Ureter (tissue), 1 donor: ENCODE data around the gene GAPVD1. TPM values are rescaled to one million over a fixed set of nuclear protein-coding genes. Genes with fewer than 3 reads are reported as not detected.
A peak's percentile ranks its signal among the peaks of the same experiment; 100 is the strongest.
"Not testable (repeated sequence)": the region's sequence is repeated elsewhere in the genome, so short reads cannot be mapped to it uniquely, and the experiment has no call there.

Experiments used
- DNase-seq: peaks from one replicate; pipeline ENCODE4 v3.0.0-alpha.2; 2020; ENCODE audit warnings: low spot score
- total RNA-seq: library from RNA; stranded (reverse); gene quantifications from one replicate; pipeline ENCODE4 v1.2.4, GENCODE V29; 2023
- donor health status: DM: yes; HTN: yes; CAD: no.

GAPVD1 gene
- total RNA-seq: 54.6 TPM

DNA sequence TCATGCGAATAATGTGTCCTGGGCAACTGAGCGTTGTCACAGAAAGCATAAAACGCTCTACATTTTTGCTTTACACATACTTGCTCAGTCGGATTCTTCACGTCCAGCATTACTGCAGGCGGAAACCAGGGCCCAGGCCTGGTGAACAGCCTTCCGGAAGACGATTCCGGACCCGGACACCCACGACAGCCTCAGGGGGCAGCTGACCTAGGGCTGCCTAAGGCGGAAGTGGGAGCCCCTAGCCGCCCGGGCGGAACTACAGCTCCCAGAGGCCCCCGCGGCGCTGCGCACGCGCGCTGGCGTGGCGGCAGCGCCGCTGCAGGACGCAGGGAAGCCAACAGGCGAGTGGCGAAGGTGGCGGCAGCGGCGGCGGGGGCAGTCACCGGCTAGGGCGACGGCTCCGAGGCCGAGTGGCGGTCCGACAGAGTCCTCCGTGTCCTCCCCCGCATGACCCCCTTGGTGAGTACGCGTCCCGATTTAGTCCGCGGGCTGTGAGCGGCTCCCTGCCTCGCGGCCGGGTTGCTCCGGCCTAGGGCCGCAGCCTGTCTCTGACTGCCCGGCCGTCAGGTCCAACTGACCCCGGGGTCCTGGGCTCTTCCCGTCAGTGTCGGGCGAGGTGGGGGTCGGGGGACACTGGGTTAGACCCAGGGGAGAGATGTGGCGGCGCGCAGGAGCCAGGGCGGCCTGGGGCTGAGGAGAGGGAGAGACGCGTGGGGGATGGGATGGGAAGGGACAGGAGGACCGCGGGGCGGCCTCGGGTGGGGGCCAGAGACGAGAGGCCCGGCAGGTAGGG is at the start of gene GAPVD1:
Gene GAPVD1, plus strand, starts transcription at position 326 of the 793 bp plus-strand sequence. CDS start 37,096 bp downstream, outside the sequence.
- DNase-seq: peak; percentile 85

GRCh38 chr9:125214186-125214585 is 47.4 kb upstream of the GAPVD1 start:
- no peak for DNase-seq

GRCh38 chr9:125218621-125219020 is 43.0 kb upstream of the GAPVD1 start:
- no peak for DNase-seq

- not testable (repeated sequence) for DNase-seq
Observed at GRCh38 chr9:125224858-125225257, 36.8 kb upstream of the GAPVD1 start.

DNA sequence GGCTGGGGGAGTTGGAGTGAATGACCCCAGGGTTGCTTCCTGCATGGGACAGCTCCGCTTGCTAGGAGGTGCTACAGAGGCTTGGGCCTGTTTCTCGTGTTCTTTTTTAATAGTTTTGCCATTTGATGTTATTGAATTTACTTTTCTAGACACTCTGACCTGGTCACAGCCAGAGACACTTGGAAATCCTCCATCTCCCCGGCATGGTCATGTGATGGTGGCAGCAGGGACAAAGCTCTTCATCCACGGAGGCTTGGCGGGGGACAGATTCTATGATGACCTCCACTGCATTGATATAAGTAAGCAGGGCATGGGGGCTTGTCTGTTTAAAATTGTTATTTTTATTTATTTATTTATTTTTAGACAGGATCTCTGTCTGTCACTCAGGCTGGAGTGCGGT is 33.9 kb upstream of the GAPVD1 start:
- no peak for DNase-seq

DNA sequence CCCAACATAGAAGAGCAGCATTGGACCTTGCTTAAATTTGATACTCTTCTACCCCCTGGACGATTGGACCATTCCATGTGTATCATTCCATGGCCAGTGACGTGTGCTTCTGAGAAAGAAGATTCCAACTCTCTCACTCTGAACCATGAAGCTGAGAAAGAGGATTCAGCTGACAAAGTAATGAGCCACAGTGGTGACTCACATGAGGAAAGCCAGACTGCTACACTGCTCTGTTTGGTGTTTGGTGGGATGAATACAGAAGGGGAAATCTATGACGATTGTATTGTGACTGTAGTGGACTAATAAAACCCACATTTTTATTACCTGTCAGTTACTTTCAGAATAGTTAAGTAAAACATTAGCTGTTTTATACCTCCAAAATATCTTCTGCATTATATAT is 27.9 kb upstream of the GAPVD1 start:
- no peak for DNase-seq

DNA sequence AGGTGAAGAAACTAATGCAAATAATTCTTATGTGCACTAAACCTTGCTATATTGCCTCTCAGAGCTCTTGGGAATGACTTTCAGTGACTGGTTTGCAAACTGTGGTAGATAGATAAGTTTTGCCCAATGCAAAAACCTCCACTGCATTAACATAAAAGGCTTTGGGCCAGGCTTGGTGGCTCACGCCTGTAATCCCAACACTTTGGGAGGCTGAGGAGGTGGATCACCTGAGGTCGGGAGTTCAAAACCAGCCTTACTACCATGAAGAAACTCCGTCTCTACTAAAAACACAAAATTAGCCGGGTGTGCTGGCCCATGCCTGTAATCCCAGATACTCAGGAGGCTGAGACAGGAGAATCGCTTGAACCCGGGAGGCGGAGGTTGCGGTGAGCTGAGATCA is 27.5 kb upstream of the GAPVD1 start:
- DNase-seq: not testable (repeated sequence)

DNA sequence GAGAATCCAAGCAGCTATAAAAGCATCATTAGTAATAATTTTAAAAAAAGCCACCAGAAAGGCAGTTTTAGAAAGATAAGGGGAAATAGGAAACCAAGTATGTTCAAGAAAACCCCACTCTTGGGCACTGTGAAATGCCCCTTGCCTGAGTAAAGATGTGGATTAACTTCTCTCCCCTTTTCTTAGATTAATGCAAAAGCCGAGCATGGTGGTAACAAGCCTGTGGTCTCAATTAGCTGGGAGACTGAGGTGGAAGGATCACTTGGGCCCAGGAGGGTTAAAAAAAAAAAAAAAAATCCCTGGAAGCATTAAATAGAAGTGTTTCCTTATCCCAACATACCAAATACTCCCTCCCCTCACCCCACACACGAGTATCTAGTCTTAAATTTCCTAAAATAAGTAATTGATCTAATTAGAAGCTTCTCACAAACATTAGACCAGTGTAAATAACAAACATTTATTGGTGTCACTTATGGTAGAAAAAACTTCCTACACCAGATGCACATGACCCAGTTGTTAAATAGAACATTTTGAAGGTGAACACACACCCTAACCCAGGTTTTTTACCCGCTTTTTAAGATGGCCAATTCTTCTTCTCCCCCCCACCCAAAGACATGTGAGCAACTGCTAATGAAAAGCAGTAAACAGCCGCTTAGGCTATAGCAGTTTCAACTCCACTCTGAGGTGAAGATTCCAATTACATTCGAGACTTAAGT is 25.7 kb upstream of the GAPVD1 start:
- no peak for DNase-seq

DNA sequence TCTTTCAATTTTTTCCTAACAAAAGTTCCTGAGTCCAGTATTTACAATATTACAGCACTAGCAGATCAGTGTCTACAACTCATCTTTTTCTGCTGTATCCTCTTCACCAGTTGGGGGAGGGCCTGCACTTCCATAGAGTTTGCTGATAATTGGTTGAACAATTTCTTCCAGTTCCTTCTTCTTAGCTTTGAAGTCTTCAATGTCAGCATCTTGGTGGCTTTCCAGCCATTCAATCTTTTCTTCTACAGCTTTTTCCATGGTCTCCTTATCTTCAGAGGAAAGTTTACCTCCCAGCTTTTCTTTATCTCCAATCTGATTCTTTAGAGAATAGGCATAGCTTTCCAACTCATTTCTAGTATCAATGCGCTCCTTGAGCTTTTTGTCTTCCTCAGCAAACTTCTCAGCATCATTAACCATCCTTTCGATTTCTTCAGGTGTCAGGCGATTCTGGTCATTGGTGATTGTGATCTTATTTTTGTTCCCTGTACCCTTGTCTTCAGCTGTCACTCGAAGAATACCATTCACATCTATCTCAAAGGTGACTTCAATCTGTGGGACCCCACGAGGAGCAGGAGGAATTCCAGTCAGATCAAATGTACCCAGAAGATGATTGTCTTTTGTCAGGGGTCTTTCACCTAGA is 25.0 kb upstream of the GAPVD1 start:
- not testable (repeated sequence) for DNase-seq

DNA sequence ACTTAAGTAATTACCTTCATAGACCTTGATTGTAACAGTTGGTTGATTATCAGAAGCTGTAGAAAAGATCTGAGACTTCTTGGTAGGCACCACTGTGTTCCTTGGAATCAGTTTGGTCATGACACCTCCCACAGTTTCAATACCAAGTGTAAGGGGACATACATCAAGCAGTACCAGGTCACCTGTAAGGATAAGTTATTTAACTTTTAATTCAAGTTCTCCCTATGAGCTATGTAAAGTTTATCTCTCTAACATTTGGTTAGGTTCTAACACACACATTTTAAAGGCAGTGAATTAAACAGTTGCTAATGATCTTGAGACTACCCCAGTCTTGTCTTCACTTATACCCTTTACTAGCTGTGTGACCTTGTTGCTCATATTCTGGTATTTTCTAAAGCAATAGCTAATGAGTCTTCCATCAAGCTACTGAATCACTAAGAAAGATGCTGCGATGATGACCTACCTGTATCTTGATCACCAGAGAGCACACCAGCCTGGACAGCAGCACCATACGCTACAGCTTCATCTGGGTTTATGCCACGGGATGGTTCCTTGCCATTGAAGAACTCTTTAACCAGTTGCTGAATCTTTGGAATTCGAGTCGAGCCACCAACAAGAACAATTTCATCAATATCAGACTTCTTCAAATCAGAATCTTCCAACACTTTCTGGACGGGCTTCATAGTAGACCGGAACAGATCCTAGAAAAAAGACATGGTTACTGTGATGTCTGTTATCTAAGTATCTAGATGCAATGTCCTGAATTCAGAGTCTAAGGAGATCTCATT is 23.3 kb upstream of the GAPVD1 start:
- no peak for DNase-seq

- no peak for DNase-seq
Observed at GRCh38 chr9:125238915-125239446, 22.6 kb upstream of the GAPVD1 start.

DNA sequence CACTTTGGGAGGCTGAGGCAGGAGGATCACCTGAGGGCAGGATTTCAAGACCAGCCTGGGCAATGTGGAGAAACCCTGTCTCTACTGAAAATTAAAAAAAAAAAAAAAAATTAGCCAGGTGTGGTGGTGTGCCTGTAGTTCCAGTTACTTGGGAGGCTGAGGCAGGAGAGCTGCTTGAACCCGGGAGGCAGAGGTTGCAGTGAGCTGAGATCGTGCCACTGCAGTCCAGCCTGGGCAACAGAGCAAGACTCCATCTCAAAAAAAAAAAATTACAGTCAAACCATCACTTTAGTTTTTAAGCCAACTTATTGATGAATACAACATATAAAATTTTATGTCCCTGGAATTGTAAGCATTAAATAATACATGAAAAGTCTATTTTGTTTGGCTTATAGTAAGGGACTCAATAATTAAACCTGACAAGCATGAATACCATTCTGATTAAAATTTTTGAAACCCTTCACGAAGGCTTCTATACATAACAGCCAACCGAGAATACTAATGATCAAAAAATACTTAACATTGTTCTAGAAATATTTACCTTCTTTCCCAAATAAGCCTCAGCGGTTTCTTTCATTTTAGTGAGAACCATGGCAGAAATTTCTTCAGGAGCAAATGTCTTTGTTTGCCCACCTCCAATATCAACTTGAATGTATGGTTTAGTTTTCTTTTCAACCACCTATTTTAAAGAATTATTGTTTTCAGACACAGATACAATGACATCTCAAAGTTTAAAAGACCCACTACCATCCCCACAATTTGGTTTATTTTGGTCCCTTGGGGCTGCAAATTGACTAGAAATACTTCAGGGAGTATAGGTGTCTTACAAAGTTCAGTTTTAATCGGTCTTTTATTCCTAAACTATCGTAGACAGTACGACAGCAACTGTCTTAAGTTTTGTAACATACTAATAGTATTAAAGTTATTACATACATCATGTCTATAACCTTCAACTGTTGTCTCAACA is 21.7 kb upstream of the GAPVD1 start:
- no peak for DNase-seq

DNA sequence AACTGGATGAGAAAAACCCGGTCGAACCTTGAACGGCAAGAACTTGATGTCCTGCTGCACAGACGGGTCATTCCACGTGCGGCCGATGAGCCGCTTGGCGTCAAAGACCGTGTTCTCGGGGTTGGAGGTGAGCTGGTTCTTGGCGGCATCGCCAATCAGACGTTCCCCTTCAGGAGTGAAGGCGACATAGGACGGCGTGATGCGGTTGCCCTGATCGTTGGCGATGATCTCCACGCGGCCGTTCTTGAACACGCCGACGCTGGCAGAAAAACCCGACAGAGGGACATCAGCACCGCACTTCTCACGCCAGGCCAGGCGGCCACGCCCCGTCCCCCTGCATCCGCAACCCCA is 21.0 kb upstream of the GAPVD1 start:
- DNase-seq: peak; percentile 59

- peak; percentile 100 for DNase-seq
Observed at GRCh38 chr9:125241000-125241862, 20.4 kb upstream of the GAPVD1 start, which contains the start of gene HSPA5. TSS of gene HSPA5 (minus strand) at chr9:125241343. CDS start at chr9:125241126, 217 bp downstream.

DNA sequence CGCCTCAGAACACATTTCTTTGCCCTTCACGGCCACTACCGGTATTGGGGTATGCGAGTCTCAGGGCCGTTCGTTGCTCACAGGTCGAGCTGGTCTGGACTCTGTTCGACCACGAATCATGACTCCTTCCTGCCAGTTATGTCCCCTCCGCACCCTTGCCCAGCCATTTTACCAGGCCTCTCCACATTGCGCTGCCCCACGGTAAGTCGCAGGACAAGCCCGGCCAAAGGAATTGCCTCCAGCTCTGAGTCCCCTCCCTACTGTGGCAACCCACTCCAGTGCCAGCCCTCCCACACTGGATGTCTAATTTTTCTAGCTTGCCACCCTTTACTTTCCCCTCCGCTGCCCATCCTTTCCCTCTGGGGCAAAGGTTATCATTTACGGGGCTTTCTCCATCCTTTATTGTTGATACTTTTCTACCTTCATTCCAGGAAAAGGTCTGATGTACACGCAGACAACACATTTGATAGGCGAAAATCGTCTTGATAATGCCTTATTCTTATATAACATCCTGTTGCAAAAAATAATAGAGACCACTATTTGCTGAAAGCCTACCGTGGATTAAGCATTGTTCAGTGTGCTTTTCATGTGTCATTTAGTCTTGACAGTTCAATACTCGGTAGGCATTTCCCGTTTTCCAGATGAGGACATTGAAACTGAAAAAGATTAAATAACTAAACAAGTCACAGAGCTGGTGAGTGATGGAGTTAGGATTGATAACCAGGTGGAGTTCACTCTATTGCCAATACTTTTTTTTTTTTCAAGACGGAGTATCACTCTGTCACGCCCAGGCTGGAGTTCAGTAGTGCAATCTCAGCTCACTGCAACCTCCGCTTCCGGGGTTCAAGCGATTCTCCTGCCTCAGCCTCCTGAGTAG is 19.5 kb upstream of the GAPVD1 start:
- peak; percentile 55 for DNase-seq

GRCh38 chr9:125243792-125244260 is 17.8 kb upstream of the GAPVD1 start:
- DNase-seq: no peak

- DNase-seq: no peak
Observed at GRCh38 chr9:125246261-125246667, 15.4 kb upstream of the GAPVD1 start.

DNA sequence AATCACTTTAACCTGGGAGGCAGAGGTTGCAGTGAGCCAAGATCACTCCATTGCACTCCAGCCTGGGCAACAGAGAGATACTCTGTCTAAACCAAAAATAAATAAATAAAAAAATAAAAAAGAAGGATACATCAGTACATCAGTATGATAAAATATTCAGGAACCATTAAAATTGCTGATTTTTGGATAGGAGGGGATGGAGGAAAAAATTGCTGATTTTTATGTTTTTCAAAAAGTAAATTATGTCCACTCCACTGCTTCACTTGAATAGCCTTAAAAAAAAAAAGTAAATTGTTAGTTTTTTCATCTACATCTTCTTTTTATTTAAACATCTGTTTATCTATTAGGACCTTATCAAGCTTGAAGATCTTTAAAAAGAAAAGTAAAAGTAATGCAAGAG is 7.4 kb upstream of the GAPVD1 start:
- DNase-seq: no peak
